HG03095 (cell line): Measurements from ENCODE around the gene LMCD1.

Source experiments
- ATAC-seq: cut with Tn5 transposase; IDR thresholded peaks from one replicate; pipeline ENCODE4 v1.9.1; 2021; ENCODE audit warnings: moderate library complexity; ENCODE audit not compliant: unreplicated experiment

Gene LMCD1

GRCh38 chr3:8530581-8530980, 29.0 kb downstream of the LMCD1 start:
- no peak for ATAC-seq

- ATAC-seq = no peak
Observed at GRCh38 chr3:8532251-8532871, 30.7 kb downstream of the LMCD1 start.

GRCh38 chr3:8536096-8537056, 34.8 kb downstream of the LMCD1 start:
- ATAC-seq = no peak

- ATAC-seq = no peak
Observed at GRCh38 chr3:8537440-8537839, 35.8 kb downstream of the LMCD1 start.

GRCh38 chr3:8538223-8538622, 36.6 kb downstream of the LMCD1 start:
- no peak for ATAC-seq

GRCh38 chr3:8538913-8539312, 37.3 kb downstream of the LMCD1 start:
- ATAC-seq = no peak

GRCh38 chr3:8539419-8539818, 37.8 kb downstream of the LMCD1 start:
- ATAC-seq = no peak

- ATAC-seq = no peak
Observed at GRCh38 chr3:8540456-8540855, 38.8 kb downstream of the LMCD1 start.

- no peak for ATAC-seq
Observed at GRCh38 chr3:8541486-8541885, 39.9 kb downstream of the LMCD1 start.

GRCh38 chr3:8542190-8543135, 40.8 kb downstream of the LMCD1 start:
- ATAC-seq = no peak

GRCh38 chr3:8546609-8547008, 45.0 kb downstream of the LMCD1 start:
- no peak for ATAC-seq

GRCh38 chr3:8548502-8549275, 47.1 kb downstream of the LMCD1 start:
- ATAC-seq = no peak

- no peak for ATAC-seq
Observed at GRCh38 chr3:8549354-8549753, 47.7 kb downstream of the LMCD1 start.

- ATAC-seq = no peak
Observed at GRCh38 chr3:8550611-8551010, 49.0 kb downstream of the LMCD1 start.

- no peak for ATAC-seq
Observed at GRCh38 chr3:8552223-8552762, 50.7 kb downstream of the LMCD1 start.

GRCh38 chr3:8553405-8553804, 51.8 kb downstream of the LMCD1 start:
- no peak for ATAC-seq

- ATAC-seq = no peak
Observed at GRCh38 chr3:8554696-8555095, 53.1 kb downstream of the LMCD1 start.

GRCh38 chr3:8555113-8555661, 53.6 kb downstream of the LMCD1 start:
- ATAC-seq = no peak

GRCh38 chr3:8555725-8556472, 54.3 kb downstream of the LMCD1 start:
- ATAC-seq = no peak
